GM21717 (cell line): ENCODE measurements around the gene RIPOR3.
"Not testable (repeated sequence)": the region's sequence is repeated elsewhere in the genome, so short reads cannot be mapped to it uniquely, and the experiment has no call there.

ENCODE experiments used
- ATAC-seq: cut with Tn5 transposase; IDR thresholded peaks from one replicate; pipeline ENCODE4 v1.9.1; 2021; ENCODE audit warnings: mild to moderate bottlenecking, moderate library complexity; ENCODE audit not compliant: unreplicated experiment

RIPOR3 gene

DNA sequence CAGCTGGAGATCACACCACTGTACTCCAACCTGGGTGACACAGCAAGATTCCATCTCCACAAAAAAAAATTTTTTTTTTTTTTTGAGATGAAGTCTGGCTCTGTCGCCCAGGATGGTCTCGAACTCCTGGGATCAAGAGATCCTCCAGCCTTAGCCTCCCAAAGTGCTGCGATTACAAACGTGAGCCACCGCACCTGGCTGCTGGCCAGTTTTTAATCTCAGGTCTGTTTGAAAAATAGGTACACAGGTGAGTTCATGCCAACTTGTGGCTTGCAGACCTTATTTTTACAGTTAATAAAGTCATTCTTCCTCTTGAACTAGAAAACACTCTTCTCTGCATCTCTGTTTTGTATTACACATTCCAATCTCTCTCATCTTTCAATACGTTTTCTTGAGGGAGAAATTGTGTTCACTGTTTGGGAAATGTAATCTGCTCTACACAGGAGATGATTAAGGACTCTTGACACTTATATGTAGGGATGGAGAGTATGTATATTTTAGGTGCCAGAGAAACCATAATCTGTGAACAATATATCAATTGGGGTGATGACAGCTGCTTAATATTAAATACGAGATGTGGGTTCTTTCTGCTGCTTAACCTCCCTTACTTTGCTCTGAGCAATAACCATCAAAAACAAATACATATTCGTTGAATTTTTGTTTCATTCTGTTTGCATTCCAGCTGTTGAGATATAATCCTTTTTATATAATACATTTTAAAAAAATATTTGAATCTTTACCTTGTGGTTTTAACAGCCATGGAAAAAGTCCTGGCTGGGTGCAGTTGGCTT lies 17.7 kb upstream of the RIPOR3 start:
- ATAC-seq = no peak

DNA sequence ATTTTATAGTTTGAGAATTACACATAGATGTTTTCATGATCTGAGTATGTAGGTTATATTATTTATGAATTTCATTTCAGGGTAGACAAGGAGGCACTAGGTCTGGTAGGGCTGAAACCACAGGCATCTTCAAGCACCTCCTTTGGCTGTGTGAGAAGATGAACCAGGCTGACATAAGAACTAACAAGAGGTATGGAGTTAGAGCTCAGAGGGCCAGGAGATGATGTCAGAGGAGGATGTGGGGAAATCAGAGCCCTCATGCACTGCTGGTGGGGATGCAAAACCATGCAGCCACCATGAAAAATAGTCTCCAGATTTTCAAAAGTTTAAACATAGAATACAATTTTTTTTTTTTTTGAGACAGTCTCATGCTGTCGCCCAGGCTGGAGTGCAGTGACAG lies 13.6 kb upstream of the RIPOR3 start:
- ATAC-seq = no peak

DNA sequence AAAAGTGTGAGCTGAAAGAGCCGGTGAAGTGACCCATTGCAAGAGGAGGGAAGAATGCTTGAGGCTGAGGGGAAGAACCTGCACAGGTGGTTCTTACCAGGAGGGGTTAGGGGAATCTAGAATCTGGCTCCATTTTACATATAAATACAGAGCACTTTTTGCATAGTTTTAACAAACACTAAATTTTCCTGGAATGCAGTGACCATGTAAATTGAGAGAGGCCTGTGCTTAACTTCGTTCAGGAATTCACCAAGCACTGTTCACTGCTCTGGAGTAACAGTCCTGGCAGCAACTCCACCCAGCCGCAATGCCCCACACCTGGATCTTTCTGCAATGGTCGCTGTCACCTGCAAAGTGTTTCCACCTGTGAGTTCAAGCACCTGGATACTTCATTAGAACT lies 13.2 kb upstream of the RIPOR3 start:
- ATAC-seq = no peak

DNA sequence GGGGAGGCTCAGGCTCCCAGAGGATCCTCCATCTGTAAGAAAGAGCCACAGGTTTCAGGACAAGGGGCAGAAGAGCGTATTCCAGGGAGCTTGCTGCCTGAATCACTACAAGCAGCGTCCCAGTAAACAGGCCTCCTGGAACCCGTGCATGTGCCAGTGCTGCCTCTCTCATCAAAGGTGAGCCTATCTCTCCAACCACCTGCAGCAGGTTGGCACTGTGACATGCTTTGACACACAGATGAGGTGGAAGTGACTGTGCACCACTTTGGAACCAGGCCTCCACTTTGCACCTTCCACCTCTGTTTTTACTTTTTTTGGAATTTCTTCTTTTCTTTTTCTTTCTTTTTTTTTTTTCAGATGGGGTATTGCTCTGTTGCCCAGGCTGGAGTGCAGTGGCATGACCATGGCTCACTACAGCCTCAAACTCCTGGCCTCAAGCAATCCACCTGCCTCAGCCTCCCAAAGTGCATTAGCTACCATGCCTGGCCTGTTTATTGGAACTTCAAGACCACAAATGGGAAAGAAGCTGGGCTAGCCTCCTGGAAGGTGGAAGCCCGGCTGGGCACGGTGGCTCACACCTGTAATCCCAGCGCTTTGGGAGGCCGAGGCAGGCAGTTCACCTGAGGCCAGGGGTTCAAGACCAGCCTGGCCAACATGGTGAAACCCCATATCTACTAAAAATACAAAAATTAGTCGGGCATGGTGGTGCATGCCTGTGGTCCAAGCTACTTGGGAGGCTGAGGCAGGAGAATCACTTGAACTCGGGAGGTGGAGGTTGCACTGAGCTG lies 12.5 kb upstream of the RIPOR3 start:
- not testable (repeated sequence) for ATAC-seq

DNA sequence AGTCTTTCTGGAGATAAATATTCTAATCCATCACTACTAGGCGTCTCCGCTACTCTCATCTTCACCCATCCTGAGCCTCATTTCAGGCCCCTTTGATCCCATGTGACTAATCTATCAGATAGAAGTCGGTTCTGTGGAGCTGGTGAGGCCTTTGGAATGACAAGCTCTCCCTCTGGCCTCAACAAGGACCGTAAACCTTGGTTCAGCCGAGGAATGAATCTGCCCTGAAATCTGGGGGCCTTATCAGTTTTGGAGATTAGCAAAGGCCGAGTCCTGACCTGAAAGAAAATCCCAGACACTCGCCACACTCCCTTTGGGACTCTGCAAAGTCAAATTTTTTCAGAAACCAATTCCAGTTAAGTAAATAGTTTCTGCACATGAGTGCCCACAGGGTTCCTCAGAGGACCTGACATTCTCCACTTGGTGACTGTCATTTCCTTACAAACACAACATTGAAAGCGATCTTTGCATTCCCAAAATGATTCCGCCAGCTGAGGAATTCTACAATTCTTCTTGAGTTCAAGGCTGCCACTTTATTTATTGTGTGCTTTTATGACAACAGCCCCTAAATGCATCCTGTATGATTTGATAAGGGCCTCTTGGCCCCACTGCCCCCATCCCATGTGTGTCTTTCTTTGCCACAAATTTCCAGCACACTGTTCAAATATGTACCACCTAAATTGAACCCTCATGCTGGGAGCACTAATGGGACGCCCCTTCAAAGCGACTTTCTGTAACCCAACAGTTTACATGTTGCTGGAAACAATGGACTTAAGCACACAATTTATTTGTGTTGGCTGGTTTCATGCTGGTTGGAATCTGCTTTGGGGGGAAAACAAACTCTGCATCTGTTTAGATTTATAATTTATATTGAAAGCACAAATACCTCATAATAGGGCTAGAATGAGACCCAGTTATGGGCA lies 10.0 kb upstream of the RIPOR3 start:
- no peak for ATAC-seq

DNA sequence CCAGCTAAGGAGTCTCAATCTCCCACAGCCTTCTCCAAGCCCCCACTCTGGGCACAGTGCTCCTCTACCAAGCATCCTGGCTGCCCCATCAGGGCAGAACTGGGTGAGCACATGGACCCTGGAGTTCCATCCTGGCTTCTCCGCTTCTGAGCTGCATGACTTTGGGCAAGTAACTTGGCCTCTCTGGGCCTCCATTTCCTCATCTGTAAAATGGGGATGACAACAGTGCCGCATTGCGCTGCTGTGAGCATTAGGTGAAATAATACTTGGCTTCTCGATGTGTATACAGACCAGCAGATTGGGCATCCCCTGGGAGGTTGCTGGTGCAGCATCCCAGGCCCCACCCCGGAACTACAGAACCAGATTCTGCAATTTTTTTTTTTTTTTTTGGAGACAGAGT lies 8.3 kb upstream of the RIPOR3 start:
- ATAC-seq = no peak

DNA sequence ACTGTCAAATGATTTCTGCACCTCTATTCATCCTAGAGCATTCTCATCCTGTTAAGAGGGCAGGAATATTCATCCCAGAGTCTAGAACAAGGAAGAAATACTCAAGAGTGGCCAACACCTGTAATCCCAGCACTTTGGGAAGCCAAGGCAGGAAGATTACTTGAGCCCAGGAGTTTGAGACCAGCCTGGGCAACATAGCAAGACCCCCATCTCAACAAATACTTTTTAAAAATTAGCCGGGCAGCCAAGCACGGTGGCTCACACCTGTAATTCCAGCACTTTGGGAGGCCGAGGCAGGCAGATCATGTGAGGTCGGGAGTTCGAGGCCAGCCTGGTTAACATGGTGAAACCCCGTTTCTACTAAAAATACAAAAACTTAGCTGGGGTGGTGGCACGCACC lies 6.9 kb upstream of the RIPOR3 start:
- not testable (repeated sequence) for ATAC-seq

DNA sequence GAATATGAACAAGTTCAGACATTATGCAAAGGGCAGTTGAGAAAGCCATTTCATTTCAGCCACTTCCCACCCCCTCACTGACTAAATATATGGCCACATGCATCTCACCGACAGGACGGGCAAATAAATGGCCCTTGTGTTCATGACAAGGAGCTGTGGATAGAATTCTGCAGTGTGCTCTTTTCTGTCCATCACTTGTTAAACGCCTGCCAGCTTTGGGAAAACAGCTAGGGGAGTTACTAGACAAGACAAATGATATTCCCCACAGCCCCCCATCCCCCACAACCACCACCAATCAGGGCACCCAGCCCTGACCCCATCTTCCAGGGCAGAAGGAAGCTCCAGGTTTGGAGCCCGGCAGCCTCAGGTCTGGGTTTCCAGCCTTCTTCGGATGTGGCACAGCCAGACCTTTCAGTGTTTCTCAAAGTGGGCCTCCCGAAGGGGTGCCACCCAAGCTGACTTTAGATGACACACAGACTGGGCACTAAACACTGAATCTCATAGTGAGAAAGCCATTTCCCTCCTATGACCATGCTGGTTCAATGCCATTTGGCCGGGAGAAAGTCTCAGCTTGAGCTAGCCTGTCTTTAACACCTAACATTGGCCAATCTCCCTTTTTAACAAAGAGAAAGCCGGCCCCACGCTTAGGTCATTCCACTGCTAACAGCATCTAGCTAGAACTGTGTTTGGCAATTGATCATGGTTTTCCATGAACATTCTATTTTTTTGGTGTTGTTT lies 4.0 kb upstream of the RIPOR3 start:
- no peak for ATAC-seq

DNA sequence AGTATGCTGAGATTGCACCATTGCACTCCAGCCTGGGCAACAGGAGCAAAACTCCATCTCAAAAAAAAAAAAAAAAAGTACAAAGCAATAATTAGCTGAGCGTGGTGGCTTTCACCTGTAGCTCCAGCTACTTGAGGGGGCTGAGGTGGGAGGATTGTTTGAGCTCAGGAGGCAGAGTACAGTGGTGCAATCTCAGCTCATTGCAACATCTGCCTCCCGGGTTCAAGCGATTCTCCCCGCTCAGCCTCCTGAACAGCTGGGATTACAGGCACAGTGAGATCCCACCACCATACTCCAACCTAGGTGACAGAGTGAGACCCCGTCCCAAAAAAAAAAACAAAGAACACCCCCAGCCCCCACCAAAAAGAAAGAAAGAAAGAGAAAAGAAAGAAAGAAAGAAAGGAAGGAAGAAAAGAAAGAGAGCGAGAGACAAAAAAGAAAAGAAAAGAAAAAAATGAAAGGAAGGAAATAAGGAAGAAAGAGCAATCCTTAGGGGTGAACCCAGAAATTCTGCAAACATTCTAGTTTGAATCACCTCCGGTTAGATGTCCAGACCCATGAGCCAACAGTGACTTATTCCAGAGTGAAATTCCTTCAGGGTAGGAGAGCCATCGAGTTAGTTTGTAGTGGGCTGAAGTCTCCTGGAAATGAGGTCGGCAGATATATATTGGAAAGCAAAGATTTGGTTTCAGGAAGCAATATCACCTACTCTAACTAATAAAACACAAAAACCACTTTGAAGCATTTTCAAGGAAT lies 3.2 kb upstream of the RIPOR3 start:
- no peak for ATAC-seq

DNA sequence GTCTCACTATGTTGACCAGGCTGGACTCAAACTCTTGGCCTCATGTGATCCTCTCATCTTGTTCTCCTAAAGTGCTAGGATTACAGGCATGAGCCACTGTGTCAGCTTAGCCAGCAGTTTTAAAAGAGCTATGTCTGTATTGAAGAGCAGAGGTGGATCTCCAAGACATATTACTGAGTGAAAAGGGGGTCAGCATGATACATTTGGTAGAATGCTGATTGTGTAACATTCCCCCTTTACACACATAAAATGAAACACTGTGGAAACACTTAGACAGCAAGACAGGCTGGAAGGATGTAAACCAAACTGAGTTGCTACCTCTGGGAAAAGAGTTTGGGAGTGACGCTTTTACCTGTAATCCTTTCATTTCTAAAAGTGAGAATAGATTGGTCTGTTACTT lies 1.7 kb upstream of the RIPOR3 start:
- ATAC-seq = no peak

DNA sequence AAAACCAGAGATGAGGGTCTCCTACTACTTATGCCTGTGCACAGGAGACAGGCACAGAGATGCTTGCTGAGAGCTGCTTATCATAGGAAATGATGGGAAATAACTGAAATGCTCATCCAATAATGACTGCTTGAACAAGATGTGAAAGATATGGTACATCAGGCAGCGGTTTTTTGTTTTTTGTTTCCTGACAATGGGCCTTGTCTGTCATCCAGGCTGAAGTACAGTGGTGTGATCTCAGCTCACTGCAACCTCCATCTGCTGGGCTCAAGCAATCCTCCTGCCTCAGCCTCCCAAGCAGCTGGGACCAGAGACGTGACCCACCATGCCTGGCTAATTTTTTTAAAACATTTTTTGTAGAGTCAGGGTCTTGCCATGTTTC lies 1.2 kb upstream of the RIPOR3 start:
- no peak for ATAC-seq

DNA sequence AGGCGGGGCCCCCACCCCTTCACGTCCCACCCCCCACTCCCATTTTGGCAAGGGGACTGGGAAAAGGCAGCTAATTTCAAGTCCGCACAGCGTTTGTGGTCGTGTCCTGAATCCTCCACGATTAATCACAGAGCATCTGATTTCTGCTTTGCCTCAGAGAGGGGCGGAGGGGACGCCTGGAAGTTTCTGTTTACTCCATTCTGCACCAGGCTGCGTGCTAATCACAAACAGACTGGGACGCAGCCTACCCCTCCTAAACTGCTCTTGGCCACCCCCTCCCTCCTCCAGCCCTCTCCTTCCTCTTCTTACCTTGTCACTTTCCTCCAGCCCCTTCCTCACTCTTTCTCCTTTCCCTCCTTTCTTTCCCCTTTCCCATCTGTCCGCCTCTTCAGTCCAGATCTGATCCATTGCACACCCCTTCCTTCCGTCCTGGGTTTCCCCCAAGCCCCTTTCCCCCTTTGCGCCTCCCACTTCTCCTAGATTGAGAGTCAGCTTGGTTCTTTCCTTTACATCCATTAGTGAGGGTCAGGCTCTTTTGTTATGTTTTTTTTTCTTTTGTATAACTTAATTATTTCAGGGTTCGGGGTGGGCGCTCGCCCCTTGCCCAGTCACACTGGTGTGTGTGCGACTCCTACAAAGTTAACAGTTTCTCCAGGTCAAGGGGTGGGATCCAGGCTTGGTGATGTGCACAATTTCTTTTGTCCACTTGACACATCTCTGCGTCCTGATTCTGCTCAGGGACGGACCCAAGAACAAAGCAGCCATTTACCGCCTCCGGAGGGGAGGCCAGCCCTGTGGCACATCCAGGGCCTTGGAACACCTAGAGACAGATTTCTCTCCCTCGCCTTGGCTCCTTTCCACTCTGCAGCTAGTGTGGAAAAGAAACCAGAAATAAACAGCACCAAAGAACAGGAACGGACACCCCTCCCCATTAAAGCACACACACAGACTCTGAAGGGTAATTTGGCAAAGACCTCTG lies 520 bp upstream of the RIPOR3 start:
- no peak for ATAC-seq

DNA sequence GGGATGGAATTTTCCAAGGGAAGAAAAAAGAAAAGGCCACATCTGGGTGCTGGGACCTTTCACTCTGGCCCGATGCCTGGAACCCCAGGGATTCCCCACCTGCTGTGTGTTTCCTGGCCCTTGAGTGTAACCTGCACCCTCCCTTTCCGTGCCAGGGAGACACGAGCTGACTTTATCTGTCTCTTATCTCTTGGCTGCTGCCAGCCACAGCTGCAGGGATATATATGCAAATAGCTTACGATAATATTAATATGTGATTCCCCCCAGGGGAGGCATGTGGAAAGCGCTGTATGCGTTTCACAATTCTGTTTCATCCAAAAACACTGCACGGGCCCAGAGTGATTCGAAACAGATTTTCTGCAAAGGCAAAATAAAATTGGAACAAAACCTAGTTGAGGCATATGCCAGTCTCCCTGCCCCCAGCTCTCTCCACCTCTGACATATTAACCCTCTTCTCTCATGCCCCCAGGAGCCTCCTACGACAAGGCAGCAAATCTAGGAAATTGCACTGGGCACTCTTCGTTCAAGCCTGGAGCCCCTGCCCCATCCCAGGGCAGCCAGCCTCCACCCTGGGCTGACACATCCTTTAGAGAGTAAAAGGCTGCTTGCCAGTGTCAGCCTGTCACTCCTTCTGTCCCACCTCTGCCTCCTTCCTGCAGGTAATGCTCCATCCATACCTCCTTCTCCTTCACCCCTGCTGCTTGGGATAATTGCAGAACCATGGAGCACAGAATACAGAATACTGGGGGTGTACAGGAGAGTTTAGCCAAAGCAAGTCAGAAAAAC lies 1.3 kb downstream of the RIPOR3 start:
- ATAC-seq = no peak

DNA sequence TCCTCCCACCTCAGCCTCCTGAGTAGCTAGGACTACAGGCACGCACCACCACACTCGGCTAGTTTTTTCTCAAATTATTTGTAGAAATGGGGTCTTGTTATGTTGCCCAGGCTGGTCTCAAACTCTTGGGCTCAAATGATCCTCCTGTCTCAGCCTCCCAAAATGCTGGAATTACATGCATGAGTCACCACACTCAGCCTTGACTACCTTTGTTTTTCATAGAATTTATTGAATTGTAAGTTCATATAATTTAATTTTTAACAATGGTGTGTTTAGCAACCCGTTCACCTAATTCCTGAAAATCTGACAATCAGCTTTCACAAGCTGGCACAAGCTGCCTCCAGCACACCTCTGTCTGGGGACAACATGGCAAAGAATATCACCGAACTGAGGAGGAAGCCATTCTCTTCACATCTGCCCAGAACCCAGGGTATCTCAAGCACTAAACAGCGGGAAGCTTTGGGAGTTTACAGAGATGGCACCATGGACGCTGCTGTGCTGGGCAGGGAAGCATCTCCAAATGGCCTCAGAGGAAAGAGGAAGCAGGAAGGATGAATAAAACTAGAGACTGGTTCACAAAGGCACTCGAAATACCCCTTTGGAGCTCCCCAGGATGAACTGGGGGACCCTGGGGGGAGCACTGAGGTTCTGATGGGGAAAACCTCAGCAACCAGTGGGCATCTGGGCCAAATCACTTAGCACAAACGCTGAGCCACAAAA lies 2.9 kb downstream of the RIPOR3 start:
- ATAC-seq = no peak

DNA sequence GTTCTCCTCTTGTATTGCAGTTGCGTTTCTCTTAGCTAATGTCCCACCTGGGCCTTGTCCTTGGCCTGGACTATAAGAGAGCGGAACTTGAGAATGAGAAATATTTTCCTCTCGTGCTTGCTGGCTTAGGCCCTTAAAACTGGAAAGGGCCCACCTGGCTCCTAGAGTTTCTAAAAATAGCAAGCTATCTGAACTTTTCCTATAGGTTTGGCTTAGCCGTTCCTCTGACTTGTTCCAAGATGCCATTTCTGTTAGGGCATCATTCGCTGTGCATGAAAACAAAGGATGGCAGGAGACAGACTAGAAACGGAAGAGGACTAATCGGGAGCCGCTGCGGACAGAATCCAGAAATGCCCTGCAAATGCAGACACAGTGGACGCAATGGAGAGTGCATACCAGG lies 4.5 kb downstream of the RIPOR3 start:
- ATAC-seq = no peak

DNA sequence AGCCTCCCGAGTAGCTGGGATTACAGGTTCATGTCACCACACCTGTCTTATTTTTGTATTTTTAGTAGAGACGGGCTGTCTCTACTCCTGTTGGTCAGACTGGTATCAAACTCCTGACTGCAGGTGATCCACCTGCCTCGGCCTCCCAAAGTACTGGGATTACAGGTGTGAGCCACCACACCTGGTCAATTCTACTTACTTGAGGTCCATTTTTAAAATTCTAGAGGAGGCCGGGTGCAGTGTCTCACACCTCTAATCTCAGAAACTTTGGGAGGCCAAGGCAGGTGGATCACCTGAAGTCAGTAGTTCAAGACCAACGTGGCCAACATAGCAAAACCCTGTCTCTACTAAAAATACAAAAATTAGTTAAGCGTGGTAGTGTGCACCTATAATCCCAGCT lies 7.8 kb downstream of the RIPOR3 start:
- ATAC-seq = no peak

DNA sequence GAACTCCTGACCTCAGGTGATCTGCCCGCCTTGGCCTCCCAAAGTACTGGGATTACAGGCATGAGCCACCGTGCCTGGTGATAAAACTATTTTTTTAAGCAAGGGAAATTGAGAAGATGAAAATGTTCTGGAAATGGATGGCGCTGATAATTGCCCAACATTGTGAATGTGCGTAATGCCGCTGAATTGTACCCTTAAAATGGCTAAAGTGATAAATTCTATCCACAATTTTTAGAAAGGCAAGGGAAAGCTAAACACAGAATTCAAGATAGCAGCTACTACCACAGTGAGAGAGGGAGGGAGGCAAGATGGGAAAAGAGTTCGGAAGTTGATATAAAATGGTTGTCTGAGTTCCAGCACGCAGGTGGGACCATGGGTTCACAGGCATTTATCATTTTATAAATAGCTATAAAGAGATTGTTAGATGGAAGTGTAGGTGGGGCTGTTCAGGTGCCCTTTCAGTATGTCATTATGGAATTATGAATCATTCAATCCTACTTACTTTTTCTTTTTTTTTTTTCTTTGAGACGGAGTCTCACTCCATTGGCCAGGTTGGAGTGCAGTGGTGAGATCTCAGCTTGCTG lies 8.3 kb downstream of the RIPOR3 start:
- ATAC-seq = no peak
